ENCODE measurements around the gene SNCG.
"Not testable (repeated sequence)": the region's sequence is repeated elsewhere in the genome, so short reads cannot be mapped to it uniquely, and the experiment has no call there.

The SNCG gene

GRCh38 chr10:86945361-86946212, 12.8 kb upstream of the SNCG start:
- no peak for DNase-seq

GRCh38 chr10:86946213-86947155, 11.9 kb upstream of the SNCG start:
- no peak for DNase-seq

- not testable (repeated sequence) for DNase-seq
Observed at GRCh38 chr10:86947806-86948205, 10.6 kb upstream of the SNCG start.

GRCh38 chr10:86950349-86950748, 8.1 kb upstream of the SNCG start:
- no peak for DNase-seq

- DNase-seq: no peak
Observed at GRCh38 chr10:86951184-86951761, 7.1 kb upstream of the SNCG start.

- no peak for DNase-seq
Observed at GRCh38 chr10:86952106-86952505, 6.3 kb upstream of the SNCG start.

- not testable (repeated sequence) for DNase-seq
Observed at GRCh38 chr10:86952697-86953096, 5.7 kb upstream of the SNCG start.

- no peak for DNase-seq
Observed at GRCh38 chr10:86953747-86954680, 4.4 kb upstream of the SNCG start.

GRCh38 chr10:86954681-86955500, 3.5 kb upstream of the SNCG start:
- DNase-seq: no peak

- DNase-seq: no peak
Observed at GRCh38 chr10:86955501-86956194, 2.8 kb upstream of the SNCG start.

- no peak for DNase-seq
Observed at GRCh38 chr10:86956195-86956847, 2.1 kb upstream of the SNCG start.

- DNase-seq: no peak
Observed at GRCh38 chr10:86956848-86957448, 1.5 kb upstream of the SNCG start.

GRCh38 chr10:86957471-86958115, 806 bp upstream of the SNCG start, which contains the start of gene MMRN2:
Gene MMRN2, minus strand, starts transcription at chr10:86957615. Its CDS starts 74 bp downstream, at chr10:86957541.
- no peak for DNase-seq

- DNase-seq: no peak
Observed at GRCh38 chr10:86958901-86959736, 720 bp downstream of the SNCG start.

- no peak for DNase-seq
Observed at GRCh38 chr10:86959737-86960002, 1.3 kb downstream of the SNCG start.

GRCh38 chr10:86960003-86960862, 1.8 kb downstream of the SNCG start:
- no peak for DNase-seq

GRCh38 chr10:86960863-86961434, 2.5 kb downstream of the SNCG start:
- no peak for DNase-seq

Data from stimulated activated CD4-positive, alpha-beta T cell treated with anti-CD3 and anti-CD28 coated beads, Interleukin-4, amount 100 ng/mL, for 1 hour (primary cell).